ENCODE data around the gene ATP8A2.

The ATP8A2 gene

GRCh38 chr13:25687471-25688225 is 315.9 kb downstream of the ATP8A2 start:
- no peak for DNase-seq (ENCODE audit: low spot score)
- no peak for TF ChIP-seq CTCF (IDR thresholded peaks at IDR 0.05; ENCODE audit: extremely low read depth, missing control alignments)

GRCh38 chr13:25688536-25688935 is 316.8 kb downstream of the ATP8A2 start:
- no peak for TF ChIP-seq CTCF (IDR thresholded peaks at IDR 0.05; ENCODE audit: extremely low read depth, missing control alignments)
- no peak for DNase-seq (ENCODE audit: low spot score)

- no peak for DNase-seq (ENCODE audit: low spot score)
- TF ChIP-seq CTCF (IDR thresholded peaks at IDR 0.05; ENCODE audit: extremely low read depth, missing control alignments): no peak
Measured at GRCh38 chr13:25689539-25689938, 317.8 kb downstream of the ATP8A2 start.

- DNase-seq (ENCODE audit: low spot score): no peak
- no peak for TF ChIP-seq CTCF (IDR thresholded peaks at IDR 0.05; ENCODE audit: extremely low read depth, missing control alignments)
Measured at GRCh38 chr13:25690582-25690981, 318.8 kb downstream of the ATP8A2 start.

- DNase-seq (ENCODE audit: low spot score): no peak
- TF ChIP-seq CTCF (IDR thresholded peaks at IDR 0.05; ENCODE audit: extremely low read depth, missing control alignments): no peak
Measured at GRCh38 chr13:25691654-25692053, 319.9 kb downstream of the ATP8A2 start.

GRCh38 chr13:25692099-25692498 is 320.3 kb downstream of the ATP8A2 start:
- no peak for DNase-seq (ENCODE audit: low spot score)
- TF ChIP-seq CTCF (IDR thresholded peaks at IDR 0.05; ENCODE audit: extremely low read depth, missing control alignments): no peak

GRCh38 chr13:25699056-25699455 is 327.3 kb downstream of the ATP8A2 start:
- no peak for TF ChIP-seq CTCF (IDR thresholded peaks at IDR 0.05; ENCODE audit: extremely low read depth, missing control alignments)
- no peak for DNase-seq (ENCODE audit: low spot score)
